NCI-H748 (cell line): ENCODE measurements around the gene ZBTB17.
A peak's percentile ranks its signal among the peaks of the same experiment; 100 is the strongest.
"Not testable (repeated sequence)": the region's sequence is repeated elsewhere in the genome, so short reads cannot be mapped to it uniquely, and the experiment has no call there.

Experiments
- DNase-seq: peaks from one replicate; lab custom pipeline; 2025; ENCODE audit not compliant: unreplicated experiment; lab: John Stamatoyannopoulos, UW

ZBTB17 gene

GRCh38 chr1:16011936-16012589 is 36.2 kb upstream of the ZBTB17 start:
- no peak for DNase-seq

- no peak for DNase-seq
Observed at GRCh38 chr1:16010837-16011236, 34.9 kb upstream of the ZBTB17 start.

DNA sequence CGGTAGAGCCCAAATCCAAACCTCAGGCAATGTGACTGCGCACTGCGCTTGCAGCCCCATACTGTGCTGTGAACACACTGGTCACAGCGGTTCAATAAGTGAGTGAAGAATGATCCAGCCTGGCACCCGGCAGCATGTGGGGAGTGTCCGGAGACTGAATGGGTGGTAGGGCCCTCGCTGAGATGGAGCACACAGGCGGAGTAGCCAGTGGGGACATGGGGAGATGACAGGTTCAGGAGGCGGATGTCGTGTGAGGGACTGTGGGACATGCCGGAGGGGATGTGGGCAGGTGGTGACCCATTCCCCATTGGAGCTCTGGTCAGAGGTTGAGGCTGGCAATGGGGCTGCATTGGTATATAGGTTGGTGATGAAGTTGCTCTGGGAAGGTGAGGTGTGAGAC is 33.8 kb upstream of the ZBTB17 start:
- DNase-seq: no peak

DNA sequence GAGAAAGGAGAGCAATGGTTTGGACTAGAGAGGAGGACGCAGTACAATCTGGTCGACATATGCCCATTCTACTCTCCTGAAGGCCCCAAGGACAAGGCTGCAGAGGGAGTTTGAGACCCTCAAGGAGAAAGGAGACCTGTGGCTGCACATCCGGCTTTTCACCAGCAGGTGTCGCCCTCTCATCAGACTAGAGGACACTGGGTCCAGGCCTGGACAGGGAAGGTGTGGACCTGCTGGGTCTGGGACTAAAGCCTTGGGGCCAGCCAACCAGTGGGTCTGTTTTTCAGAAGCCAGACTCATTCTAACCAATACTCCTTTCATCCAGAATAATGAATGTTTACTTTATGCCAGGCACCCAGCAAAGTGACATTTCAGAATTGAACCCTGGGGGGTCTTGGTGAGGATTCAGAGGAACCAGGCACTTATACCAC is 33.1 kb upstream of the ZBTB17 start:
- DNase-seq: peak; percentile 55

- DNase-seq: no peak
Observed at GRCh38 chr1:16007671-16008341, 31.9 kb upstream of the ZBTB17 start.

GRCh38 chr1:16006552-16007485 is 30.9 kb upstream of the ZBTB17 start:
- DNase-seq: no peak

DNA sequence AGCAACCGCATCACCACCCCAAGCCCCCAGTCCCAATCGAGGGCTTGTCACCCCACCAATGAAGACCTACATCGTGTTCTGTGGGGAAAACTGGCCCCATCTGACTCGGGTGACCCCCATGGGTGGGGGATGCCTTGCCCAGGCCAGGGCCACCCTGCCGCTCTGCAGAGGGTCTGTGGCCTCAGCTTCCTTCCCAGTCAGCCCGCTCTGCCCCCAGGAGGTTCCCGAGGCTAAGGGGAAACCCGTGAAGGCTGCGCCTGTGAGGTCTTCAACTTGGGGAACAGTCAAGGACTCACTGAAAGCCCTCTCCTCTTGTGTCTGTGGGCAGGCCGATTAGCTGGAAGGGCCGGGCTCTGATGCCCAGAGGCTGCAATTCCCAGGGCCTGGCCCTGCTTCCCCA is 30.1 kb upstream of the ZBTB17 start:
- DNase-seq: no peak

GRCh38 chr1:16005597-16005996 is 29.7 kb upstream of the ZBTB17 start:
- DNase-seq: no peak

- DNase-seq: not testable (repeated sequence)
Observed at GRCh38 chr1:16001274-16001673, 25.4 kb upstream of the ZBTB17 start.

DNA sequence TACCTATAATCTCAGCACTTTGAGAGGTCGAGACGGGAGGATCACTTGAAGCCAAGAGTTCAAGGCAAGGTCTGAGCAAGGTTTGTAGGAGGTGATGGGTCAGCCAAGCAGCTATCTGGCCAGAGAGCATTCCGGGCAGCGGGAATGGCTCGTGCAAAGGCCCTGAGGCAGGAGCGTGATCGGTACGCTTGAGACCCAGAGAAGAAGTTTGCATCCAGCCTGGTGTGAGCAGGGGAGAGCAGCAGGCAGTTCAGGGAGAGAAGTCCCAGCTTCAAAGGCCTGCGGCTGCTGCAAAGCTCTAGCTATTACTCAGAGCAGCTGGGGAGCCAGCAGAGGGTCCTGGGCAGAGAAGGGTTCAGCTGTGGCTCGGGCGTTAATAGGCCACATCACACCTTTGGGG is 23.0 kb upstream of the ZBTB17 start:
- no peak for DNase-seq

DNA sequence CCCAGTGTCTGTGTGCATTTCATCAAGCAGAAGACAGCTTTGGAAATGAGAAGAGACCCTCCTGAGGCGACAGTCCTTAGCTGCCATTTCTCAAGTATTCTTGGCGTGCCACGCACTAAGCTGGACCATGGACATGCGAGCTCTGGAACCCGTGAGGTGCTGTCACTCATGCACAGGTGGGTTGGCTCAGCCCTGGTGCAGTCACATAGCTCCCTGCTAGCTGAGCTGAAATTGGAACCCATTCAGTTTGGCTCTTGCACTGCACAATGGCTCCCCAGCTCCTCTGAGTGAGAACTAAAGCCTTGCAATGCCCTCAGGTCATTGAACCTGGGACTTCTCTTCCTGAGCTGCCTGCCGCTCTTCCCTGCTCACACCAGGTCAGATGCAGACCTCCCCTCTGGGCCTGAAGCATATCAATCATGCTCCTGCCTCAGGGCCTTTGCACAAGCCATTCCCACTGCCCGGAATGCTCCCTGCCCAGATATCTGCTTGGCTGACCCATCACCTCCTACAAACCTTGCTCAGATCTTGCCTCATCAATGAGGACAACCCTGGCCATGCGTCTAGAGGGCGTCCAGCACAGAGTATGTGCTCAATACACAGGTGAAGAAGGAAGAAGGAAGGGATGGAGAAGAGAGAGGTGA is 21.9 kb upstream of the ZBTB17 start:
- no peak for DNase-seq

GRCh38 chr1:15997076-15997585 is 21.2 kb upstream of the ZBTB17 start:
- DNase-seq: no peak

DNA sequence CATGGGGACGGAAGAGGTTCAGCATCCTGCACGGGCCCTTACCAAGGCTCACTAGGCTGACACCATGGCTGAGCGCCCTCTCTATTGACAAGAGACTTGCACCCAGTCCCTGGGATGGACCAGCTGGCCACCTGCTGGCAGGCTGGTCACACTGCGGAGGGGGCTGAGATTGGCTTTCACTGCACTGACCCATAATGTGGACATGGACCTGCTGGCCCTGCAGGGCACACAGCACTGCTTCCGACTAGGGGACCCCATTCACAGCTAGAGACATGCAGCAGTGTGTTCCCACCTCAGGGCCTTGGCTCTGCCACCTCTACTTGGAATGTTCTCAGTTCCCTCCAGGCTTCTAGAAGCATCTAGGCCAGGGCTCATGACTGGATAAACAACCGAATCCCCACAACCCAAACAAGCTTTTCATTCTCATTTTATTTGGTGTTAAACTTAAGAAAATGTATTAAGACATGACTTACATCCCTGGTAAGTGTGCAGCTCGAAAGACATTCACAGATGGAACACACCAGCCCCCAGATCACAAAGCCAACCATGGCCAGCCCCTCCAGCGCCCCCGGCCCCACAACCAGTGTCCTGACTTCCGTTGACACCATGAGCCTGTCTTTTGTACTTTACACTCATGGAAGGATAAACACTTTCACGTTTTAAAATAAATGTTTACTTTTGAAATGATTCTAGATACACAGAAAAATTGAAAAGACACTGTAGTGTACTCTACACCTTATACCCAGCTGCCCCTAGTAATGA is 18.9 kb upstream of the ZBTB17 start:
- peak; percentile 10 for DNase-seq

GRCh38 chr1:15994081-15994480 is 18.2 kb upstream of the ZBTB17 start:
- DNase-seq: no peak

GRCh38 chr1:15993666-15994065 is 17.8 kb upstream of the ZBTB17 start:
- DNase-seq: no peak

DNA sequence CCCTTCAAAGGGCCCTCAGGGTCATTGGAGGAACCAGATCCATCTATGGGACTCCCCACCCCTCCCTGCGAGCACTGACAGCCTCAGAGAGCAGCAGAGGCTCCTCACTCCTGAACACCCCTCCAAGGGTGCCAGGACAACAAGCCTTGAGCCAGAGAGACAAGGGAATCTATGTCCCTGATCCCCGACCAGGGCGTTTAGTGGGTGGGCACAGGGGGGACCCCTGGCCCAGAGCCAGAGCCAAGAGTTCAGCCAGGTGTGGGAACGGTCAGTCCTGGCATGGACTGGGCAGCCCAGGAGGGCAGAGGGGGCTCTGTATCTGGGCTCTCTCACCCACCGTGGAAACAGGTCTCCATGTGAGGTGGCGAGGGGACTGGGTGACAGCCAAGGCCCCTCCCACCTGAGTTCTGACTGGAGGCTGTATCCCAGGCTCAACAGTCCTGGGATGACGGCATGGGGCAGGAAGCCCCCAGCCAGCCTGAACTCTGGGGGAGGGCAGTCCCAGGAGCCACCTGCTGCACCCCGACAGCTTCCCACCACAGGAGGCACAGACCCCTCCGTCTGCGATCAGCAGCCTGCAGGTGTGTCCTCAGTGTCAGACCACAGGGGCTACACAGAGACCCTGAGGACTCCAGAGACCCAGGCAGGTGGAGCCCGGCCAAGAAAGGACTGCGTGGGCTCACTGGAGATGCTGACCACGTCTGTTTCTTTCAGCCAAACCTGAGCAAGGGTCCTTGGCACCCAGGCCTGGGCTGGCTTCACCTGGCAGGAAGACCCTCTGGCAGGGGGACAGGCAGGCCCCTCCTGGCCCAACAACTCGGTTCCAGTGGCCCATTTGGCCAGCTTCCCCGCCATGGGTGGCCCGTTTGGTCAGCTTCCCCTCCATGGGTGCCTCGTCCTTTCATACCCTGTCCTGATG is 16.9 kb upstream of the ZBTB17 start:
- DNase-seq: no peak

DNA sequence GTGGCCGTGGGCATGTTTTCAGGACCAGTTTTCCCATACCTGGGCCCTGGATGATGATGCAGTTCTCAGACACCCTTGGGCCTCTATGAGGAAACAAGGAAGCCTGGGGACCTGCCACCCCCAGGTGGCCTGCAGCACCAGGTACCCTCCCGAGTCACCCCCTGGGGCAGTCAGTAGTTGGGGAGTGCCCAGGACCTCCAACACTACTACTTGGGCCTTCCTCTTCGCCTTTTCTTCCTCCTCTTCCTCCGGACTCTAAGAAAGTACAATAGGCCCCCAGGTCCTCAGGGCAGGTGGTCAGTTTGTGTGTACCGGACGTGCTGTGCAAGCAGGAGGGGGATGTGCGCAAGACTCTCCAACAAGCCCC is 16.3 kb upstream of the ZBTB17 start:
- DNase-seq: no peak

- DNase-seq: no peak
Observed at GRCh38 chr1:15991427-15992186, 15.7 kb upstream of the ZBTB17 start.

- DNase-seq: no peak
Observed at GRCh38 chr1:15989776-15990175, 13.9 kb upstream of the ZBTB17 start.
